ENCODE data around the gene CCDC33. TPM values are rescaled to one million over a fixed set of nuclear protein-coding genes. Genes with fewer than 3 reads are reported as not detected.

Gene CCDC33
- total and polyA plus RNA-seq, 4 experiments from 2014 or later: not detected

Other genes with a start within 250 kb of the CCDC33 start
- gene STOML1, start 244.0 kb upstream of the CCDC33 start, total RNA-seq: 10 to 100 TPM; 10.8 to 11.1 TPM
- gene STOML1, start 244.0 kb upstream of the CCDC33 start, polyA plus RNA-seq: 1 to 10 TPM; 8.1 to 8.7 TPM
- gene PML, start 241.6 kb upstream of the CCDC33 start, total RNA-seq: 10 to 100 TPM; 61.5 to 66.6 TPM
- 10 to 100 TPM in 1 of 2 donors, 1 to 10 TPM in 1; 9.6 to 33.2 TPM for gene PML, start 241.6 kb upstream of the CCDC33 start, polyA plus RNA-seq
- gene GOLGA6A, start 153.8 kb upstream of the CCDC33 start, total RNA-seq: under 1 TPM; 0.17 to 0.20 TPM
- gene GOLGA6A, start 153.8 kb upstream of the CCDC33 start, polyA plus RNA-seq: not detected
- gene ISLR2, start 105.7 kb upstream of the CCDC33 start, total RNA-seq: not detected
- gene ISLR2, start 105.7 kb upstream of the CCDC33 start, polyA plus RNA-seq: not detected
- not detected for gene ISLR, start 62.6 kb upstream of the CCDC33 start, total RNA-seq
- gene ISLR, start 62.6 kb upstream of the CCDC33 start, polyA plus RNA-seq: not detected
- not detected for gene STRA6, start 33.5 kb upstream of the CCDC33 start, total RNA-seq
- not detected for gene STRA6, start 33.5 kb upstream of the CCDC33 start, polyA plus RNA-seq
- gene CYP11A1, start 131.3 kb downstream of the CCDC33 start, total RNA-seq: not detected
- not detected for gene CYP11A1, start 131.3 kb downstream of the CCDC33 start, polyA plus RNA-seq
- gene SEMA7A, start 197.6 kb downstream of the CCDC33 start, total RNA-seq: 1 to 10 TPM; 1.2 to 1.9 TPM
- under 1 TPM in 1 of 2 donors, not detected in 1; 0.10 TPM for gene SEMA7A, start 197.6 kb downstream of the CCDC33 start, polyA plus RNA-seq
- gene UBL7, start 224.8 kb downstream of the CCDC33 start, total RNA-seq: 10 to 100 TPM; 36.4 to 42.4 TPM
- gene UBL7, start 224.8 kb downstream of the CCDC33 start, polyA plus RNA-seq: 10 to 100 TPM; 90.5 to 96.5 TPM